Measurements from ENCODE around the gene SLC43A2. TPM values are rescaled to one million over a fixed set of nuclear protein-coding genes. Genes with fewer than 3 reads are reported as not detected.

Gene SLC43A2
- total and polyA plus RNA-seq, 4 donors: 17.2 to 42.8 (median 29.8) TPM

GRCh38 chr17:1636732-1637285, 8.2 kb upstream of the SLC43A2 start:
- Histone ChIP-seq H3K4me1 (ENCODE audit: control insufficient read depth, insufficient read depth, low read length) (peaks cover 28% of the 10 kb centered on the region), H3K9me3 (ENCODE audit: control insufficient read depth, insufficient read depth, low read length) (no peaks in the 10 kb centered on the region), H3K36me3 (ENCODE audit: control insufficient read depth, insufficient read depth, low read length) (peaks cover 36% of the 10 kb centered on the region), H3K27ac (ENCODE audit: low read depth, low read length) (no peak overlapping the region), H3K4me3 (ENCODE audit: low read depth, low read length) (no peak overlapping the region), H3K27me3 (ENCODE audit: control insufficient read depth, insufficient read depth, low read length) (no peaks in the 10 kb centered on the region)
- 90% methylated on average over 15 of the region's 15 CpGs for WGBS (ENCODE audit: insufficient coverage)
- DNase-seq (ENCODE audit: low read depth in 4 of 6, low spot score in 6 of 6): no peak

- Histone ChIP-seq H3K9me3 (ENCODE audit: control insufficient read depth, insufficient read depth, low read length) (no peaks in the 10 kb centered on the region), H3K36me3 (ENCODE audit: control insufficient read depth, insufficient read depth, low read length) (peaks cover 36% of the 10 kb centered on the region), H3K4me3 (ENCODE audit: low read depth, low read length) (no peak overlapping the region), H3K27me3 (ENCODE audit: control insufficient read depth, insufficient read depth, low read length) (no peaks in the 10 kb centered on the region), H3K4me1 (ENCODE audit: control insufficient read depth, insufficient read depth, low read length) (peaks cover 27% of the 10 kb centered on the region), H3K27ac (ENCODE audit: low read depth, low read length) (no peak overlapping the region)
- DNase-seq (ENCODE audit: low read depth in 4 of 6, low spot score in 6 of 6): no peak
- 87% methylated on average over 10 of the region's 10 CpGs for WGBS (ENCODE audit: insufficient coverage)
Observed at GRCh38 chr17:1635675-1636465, 7.2 kb upstream of the SLC43A2 start.

GRCh38 chr17:1634841-1635650, 6.4 kb upstream of the SLC43A2 start:
- Histone ChIP-seq H3K27ac (ENCODE audit: low read depth, low read length) (no peak overlapping the region), H3K27me3 (ENCODE audit: control insufficient read depth, insufficient read depth, low read length) (no peaks in the 10 kb centered on the region), H3K4me3 (ENCODE audit: low read depth, low read length) (no peak overlapping the region), H3K36me3 (ENCODE audit: control insufficient read depth, insufficient read depth, low read length) (peaks cover 28% of the 10 kb centered on the region), H3K4me1 (ENCODE audit: control insufficient read depth, insufficient read depth, low read length) (peaks cover 22% of the 10 kb centered on the region), H3K9me3 (ENCODE audit: control insufficient read depth, insufficient read depth, low read length) (no peaks in the 10 kb centered on the region)
- no peak for DNase-seq (ENCODE audit: low read depth in 4 of 6, low spot score in 6 of 6)
- WGBS (ENCODE audit: insufficient coverage): 92% methylated on average over 45 of the region's 45 CpGs

- Histone ChIP-seq H3K4me1 (ENCODE audit: control insufficient read depth, insufficient read depth, low read length) (peaks cover 30% of the 10 kb centered on the region), H3K9me3 (ENCODE audit: control insufficient read depth, insufficient read depth, low read length) (no peaks in the 10 kb centered on the region), H3K36me3 (ENCODE audit: control insufficient read depth, insufficient read depth, low read length) (peaks cover 16% of the 10 kb centered on the region), H3K4me3 (ENCODE audit: low read depth, low read length) (no peak overlapping the region), H3K27me3 (ENCODE audit: control insufficient read depth, insufficient read depth, low read length) (no peaks in the 10 kb centered on the region), H3K27ac (ENCODE audit: low read depth, low read length) (no peak overlapping the region)
- 83% methylated on average over 2 of the region's 4 CpGs for WGBS (ENCODE audit: insufficient coverage)
- no peak for DNase-seq (ENCODE audit: low read depth in 4 of 6, low spot score in 6 of 6)
Observed at GRCh38 chr17:1630662-1631061, 2.0 kb upstream of the SLC43A2 start.

- DNase-seq (ENCODE audit: low read depth in 4 of 6, low spot score in 6 of 6): peak in 1 of 6 donors; percentile 40
- Histone ChIP-seq H3K27me3 (ENCODE audit: control insufficient read depth, insufficient read depth, low read length) (no peaks in the 10 kb centered on the region), H3K4me3 (ENCODE audit: low read depth, low read length) (peak overlapping the region; percentile 80), H3K9me3 (ENCODE audit: control insufficient read depth, insufficient read depth, low read length) (no peaks in the 10 kb centered on the region), H3K36me3 (ENCODE audit: control insufficient read depth, insufficient read depth, low read length) (peaks cover 11% of the 10 kb centered on the region), H3K27ac (ENCODE audit: low read depth, low read length) (peak overlapping the region; percentile 97), H3K4me1 (ENCODE audit: control insufficient read depth, insufficient read depth, low read length) (peaks cover 30% of the 10 kb centered on the region)
- WGBS (ENCODE audit: insufficient coverage): 2% methylated on average over 43 of the region's 45 CpGs
Observed at GRCh38 chr17:1629504-1630310, 1.1 kb upstream of the SLC43A2 start.

- Histone ChIP-seq H3K27ac (ENCODE audit: low read depth, low read length) (peak overlapping the region; percentile 97), H3K27me3 (ENCODE audit: control insufficient read depth, insufficient read depth, low read length) (no peaks in the 10 kb centered on the region), H3K9me3 (ENCODE audit: control insufficient read depth, insufficient read depth, low read length) (no peaks in the 10 kb centered on the region), H3K4me1 (ENCODE audit: control insufficient read depth, insufficient read depth, low read length) (peaks cover 30% of the 10 kb centered on the region), H3K4me3 (ENCODE audit: low read depth, low read length) (peak overlapping the region; percentile 80), H3K36me3 (ENCODE audit: control insufficient read depth, insufficient read depth, low read length) (peaks cover 14% of the 10 kb centered on the region)
- WGBS (ENCODE audit: insufficient coverage): under 1% methylated on average over 73 of the region's 77 CpGs
- peak; percentile 85 to 99 (median 95) for DNase-seq (ENCODE audit: low read depth in 4 of 6, low spot score in 6 of 6)
Observed at GRCh38 chr17:1628856-1629503, 346 bp upstream of the SLC43A2 start.

- H3K27ac ChIP-seq (ENCODE audit: low read depth, low read length): peak overlapping the region; percentile 16
- peak in 1 of 6 donors; percentile 36 for DNase-seq (ENCODE audit: low read depth in 4 of 6, low spot score in 6 of 6)
- WGBS (ENCODE audit: insufficient coverage): 14% methylated on average over 34 of the region's 39 CpGs
- H3K9me3 ChIP-seq (ENCODE audit: control insufficient read depth, insufficient read depth, low read length): no peaks in the 10 kb centered on the region
- H3K27me3 ChIP-seq (ENCODE audit: control insufficient read depth, insufficient read depth, low read length): no peaks in the 10 kb centered on the region
- peaks cover 30% of the 10 kb centered on the region for H3K4me1 ChIP-seq (ENCODE audit: control insufficient read depth, insufficient read depth, low read length)
- peaks cover 27% of the 10 kb centered on the region for H3K36me3 ChIP-seq (ENCODE audit: control insufficient read depth, insufficient read depth, low read length)
- peak overlapping the region; percentile 80 for H3K4me3 ChIP-seq (ENCODE audit: low read depth, low read length)
Observed at GRCh38 chr17:1627182-1627981, 1.3 kb downstream of the SLC43A2 start.

GRCh38 chr17:1626333-1626732, 2.3 kb downstream of the SLC43A2 start:
- no peak overlapping the region for H3K4me3 ChIP-seq (ENCODE audit: low read depth, low read length)
- no peaks in the 10 kb centered on the region for H3K9me3 ChIP-seq (ENCODE audit: control insufficient read depth, insufficient read depth, low read length)
- H3K4me1 ChIP-seq (ENCODE audit: control insufficient read depth, insufficient read depth, low read length): peaks cover 30% of the 10 kb centered on the region
- no peak overlapping the region for H3K27ac ChIP-seq (ENCODE audit: low read depth, low read length)
- H3K36me3 ChIP-seq (ENCODE audit: control insufficient read depth, insufficient read depth, low read length): peaks cover 36% of the 10 kb centered on the region
- no peaks in the 10 kb centered on the region for H3K27me3 ChIP-seq (ENCODE audit: control insufficient read depth, insufficient read depth, low read length)
- WGBS (ENCODE audit: insufficient coverage): 21% methylated on average over 2 of the region's 3 CpGs
- DNase-seq (ENCODE audit: low read depth in 4 of 6, low spot score in 6 of 6): no peak
